Mesothelial cell of epicardium (in vitro differentiated cells): ENCODE data around the gene LRRC53. TPM values are rescaled to one million over a fixed set of nuclear protein-coding genes. Genes with fewer than 3 reads are reported as not detected.

Experiments
- DNase-seq, 2 experiments: peaks; one replicate each; pipeline ENCODE4 v3.0.0; 2021; ENCODE audit warnings: low spot score in 2 of 2; ENCODE audit not compliant: unreplicated experiment in 2 of 2
- H3K27ac Mint-ChIP-seq: 2 replicates; pipeline ENCODE4 v1.8.0; 2021; ENCODE audit warnings: mixed read lengths
- H3K27me3 Mint-ChIP-seq: 2 replicates; pipeline ENCODE4 v1.8.0; 2021; ENCODE audit warnings: low read depth, mixed read lengths
- H3K36me3 Mint-ChIP-seq: 2 replicates; pipeline ENCODE4 v1.8.0; 2021; ENCODE audit warnings: mixed read lengths
- H3K4me1 Mint-ChIP-seq: 2 replicates; pipeline ENCODE4 v1.8.0; 2021; ENCODE audit warnings: mixed read lengths
- H3K4me3 Mint-ChIP-seq: 2 replicates; pipeline ENCODE4 v1.8.0; 2021; ENCODE audit warnings: mild to moderate bottlenecking, moderate library complexity, mixed read lengths
- H3K9me3 Mint-ChIP-seq: 2 replicates; pipeline ENCODE4 v1.8.0; 2021; ENCODE audit warnings: mixed read lengths
- CTCF ChIP-seq: fragments of 200-600 bp; sonication (generic); IDR thresholded peaks from one replicate; pipeline ENCODE4 v1.5.0; 2021; ENCODE audit warnings: antibody characterized with exemption; ENCODE audit not compliant: unreplicated experiment
- total RNA-seq: library from RNA; stranded (reverse); gene quantifications from 3 replicates; pipeline ENCODE4 v1.2.1, GENCODE V29; 2021

LRRC53 gene
- total RNA-seq, 1 donor from 2014 or later = not detected

GRCh38 chr1:74465193-74465681 is 47.2 kb downstream of the LRRC53 start:
- H3K27me3 Mint-ChIP-seq = peaks cover 12% of the 10 kb centered on the region
- DNase-seq = no peak
- H3K4me3 Mint-ChIP-seq = no peak overlapping the region
- H3K9me3 Mint-ChIP-seq = no peaks in the 10 kb centered on the region
- H3K36me3 Mint-ChIP-seq = no peaks in the 10 kb centered on the region
- peaks cover 2% of the 10 kb centered on the region for H3K4me1 Mint-ChIP-seq
- TF ChIP-seq CTCF = no peak
- no peak overlapping the region for H3K27ac Mint-ChIP-seq

GRCh38 chr1:74464037-74464436 is 48.4 kb downstream of the LRRC53 start:
- no peak overlapping the region for H3K27ac Mint-ChIP-seq
- H3K27me3 Mint-ChIP-seq = peaks cover 6% of the 10 kb centered on the region
- H3K36me3 Mint-ChIP-seq = no peaks in the 10 kb centered on the region
- DNase-seq = no peak
- H3K4me3 Mint-ChIP-seq = no peak overlapping the region
- H3K9me3 Mint-ChIP-seq = no peaks in the 10 kb centered on the region
- no peak for TF ChIP-seq CTCF
- H3K4me1 Mint-ChIP-seq = peaks cover 2% of the 10 kb centered on the region

- Mint-ChIP-seq H3K27ac (no peak overlapping the region), H3K4me1 (peaks cover 2% of the 10 kb centered on the region), H3K4me3 (no peak overlapping the region)
These were observed 49.0 kb downstream of the LRRC53 start for GRCh38 chr1:74463333-74463988.

GRCh38 chr1:74457253-74457652 is 55.2 kb downstream of the LRRC53 start:
- Mint-ChIP-seq H3K27ac (no peak overlapping the region), H3K27me3 (peaks cover 3% of the 10 kb centered on the region), H3K9me3 (no peaks in the 10 kb centered on the region), H3K4me3 (no peak overlapping the region), H3K36me3 (no peaks in the 10 kb centered on the region), H3K4me1 (no peaks in the 10 kb centered on the region)
- TF ChIP-seq CTCF = no peak
- DNase-seq = no peak

More at GRCh38 chr1:74463333-74463988, 49.0 kb downstream of the LRRC53 start:
- H3K36me3 Mint-ChIP-seq = no peaks in the 10 kb centered on the region
- no peak for TF ChIP-seq CTCF
- no peak for DNase-seq
- peaks cover 9% of the 10 kb centered on the region for H3K27me3 Mint-ChIP-seq
- H3K9me3 Mint-ChIP-seq = no peaks in the 10 kb centered on the region

- H3K9me3 Mint-ChIP-seq = peaks cover 2% of the 10 kb centered on the region
- no peak for DNase-seq
- no peaks in the 10 kb centered on the region for H3K36me3 Mint-ChIP-seq
- no peaks in the 10 kb centered on the region for H3K4me1 Mint-ChIP-seq
- TF ChIP-seq CTCF = no peak
- peaks cover 3% of the 10 kb centered on the region for H3K27me3 Mint-ChIP-seq
- no peak overlapping the region for H3K4me3 Mint-ChIP-seq
- no peak overlapping the region for H3K27ac Mint-ChIP-seq
These were observed 57.0 kb downstream of the LRRC53 start for GRCh38 chr1:74455390-74455789.
